HG02623 (cell line): ENCODE results near the gene DAZAP2.

ENCODE experiments used
- ATAC-seq: cut with Tn5 transposase; IDR thresholded peaks from one replicate; pipeline ENCODE4 v1.9.1; 2021; ENCODE audit warnings: moderate library complexity; ENCODE audit not compliant: unreplicated experiment

DAZAP2 gene

GRCh38 chr12:51238510-51239334, at the start of gene DAZAP2:
Gene DAZAP2, plus strand, starts transcription at chr12:51238826. Its CDS starts 82 bp downstream, at chr12:51238908.
- ATAC-seq = peak; percentile 85

- no peak for ATAC-seq
Measured at GRCh38 chr12:51189790-51190355, 48.8 kb upstream of the DAZAP2 start.

- no peak for ATAC-seq
Measured at GRCh38 chr12:51190820-51191219, 47.8 kb upstream of the DAZAP2 start.

GRCh38 chr12:51191516-51192283, 46.9 kb upstream of the DAZAP2 start:
- ATAC-seq = no peak

- ATAC-seq = no peak
Measured at GRCh38 chr12:51192284-51192671, 46.3 kb upstream of the DAZAP2 start.

GRCh38 chr12:51195841-51196240, 42.8 kb upstream of the DAZAP2 start:
- no peak for ATAC-seq

GRCh38 chr12:51196547-51196946, 42.1 kb upstream of the DAZAP2 start:
- no peak for ATAC-seq

- ATAC-seq = no peak
Measured at GRCh38 chr12:51197736-51198567, 40.7 kb upstream of the DAZAP2 start.

GRCh38 chr12:51198568-51199365, 39.9 kb upstream of the DAZAP2 start:
- no peak for ATAC-seq

GRCh38 chr12:51199366-51199945, 39.2 kb upstream of the DAZAP2 start:
- no peak for ATAC-seq

GRCh38 chr12:51200156-51200555, 38.5 kb upstream of the DAZAP2 start:
- ATAC-seq = no peak

- no peak for ATAC-seq
Measured at GRCh38 chr12:51200806-51201205, 37.8 kb upstream of the DAZAP2 start.

GRCh38 chr12:51202718-51203117, 35.9 kb upstream of the DAZAP2 start:
- no peak for ATAC-seq

- ATAC-seq = no peak
Measured at GRCh38 chr12:51205350-51205749, 33.3 kb upstream of the DAZAP2 start.

GRCh38 chr12:51208016-51208660, 30.5 kb upstream of the DAZAP2 start:
- no peak for ATAC-seq

GRCh38 chr12:51209259-51209658, 29.4 kb upstream of the DAZAP2 start:
- no peak for ATAC-seq

- no peak for ATAC-seq
Measured at GRCh38 chr12:51210690-51211395, 27.8 kb upstream of the DAZAP2 start.

GRCh38 chr12:51214895-51215294, 23.7 kb upstream of the DAZAP2 start:
- ATAC-seq = no peak

- no peak for ATAC-seq
Measured at GRCh38 chr12:51216642-51217041, 22.0 kb upstream of the DAZAP2 start.
